HG03565 (cell line): ENCODE data around the gene PRKX.
"Not testable (repeated sequence)": the region's sequence is repeated elsewhere in the genome, so short reads cannot be mapped to it uniquely, and the experiment has no call there.

Experiments
- ATAC-seq: cut with Tn5 transposase; IDR thresholded peaks from one replicate; pipeline ENCODE4 v1.9.1; 2021; ENCODE audit warnings: mild to moderate bottlenecking, moderate library complexity; ENCODE audit not compliant: unreplicated experiment

Gene PRKX

GRCh38 chrX:3663576-3664250 lies 49.7 kb downstream of the PRKX start:
- ATAC-seq, result not testable (repeated sequence)

- ATAC-seq, result no peak
These were observed 53.7 kb downstream of the PRKX start for GRCh38 chrX:3659761-3660160.

GRCh38 chrX:3655181-3655580 lies 58.3 kb downstream of the PRKX start:
- no peak for ATAC-seq

GRCh38 chrX:3653111-3653510 lies 60.3 kb downstream of the PRKX start:
- ATAC-seq, result no peak

GRCh38 chrX:3651277-3651676 lies 62.2 kb downstream of the PRKX start:
- no peak for ATAC-seq

GRCh38 chrX:3648084-3648483 lies 65.4 kb downstream of the PRKX start:
- no peak for ATAC-seq

- not testable (repeated sequence) for ATAC-seq
These were observed 73.4 kb downstream of the PRKX start for GRCh38 chrX:3639858-3640631.

GRCh38 chrX:3639236-3639635 lies 74.2 kb downstream of the PRKX start:
- no peak for ATAC-seq

- peak; percentile 56 for ATAC-seq
These were observed 75.1 kb downstream of the PRKX start for GRCh38 chrX:3638280-3638873.

- ATAC-seq, result no peak
These were observed 76.6 kb downstream of the PRKX start for GRCh38 chrX:3636803-3637202.

GRCh38 chrX:3631196-3631595 lies 82.3 kb downstream of the PRKX start:
- ATAC-seq, result no peak

GRCh38 chrX:3627594-3627993 lies 85.9 kb downstream of the PRKX start:
- no peak for ATAC-seq

GRCh38 chrX:3621414-3621813 lies 92.0 kb downstream of the PRKX start:
- ATAC-seq, result no peak

- not testable (repeated sequence) for ATAC-seq
These were observed 101.7 kb downstream of the PRKX start for GRCh38 chrX:3611744-3612143.

- no peak for ATAC-seq
These were observed 103.6 kb downstream of the PRKX start for GRCh38 chrX:3609810-3610209.

- no peak for ATAC-seq
These were observed 110.3 kb downstream of the PRKX start for GRCh38 chrX:3603026-3603661.

GRCh38 chrX:3599802-3600430 lies 113.5 kb downstream of the PRKX start:
- no peak for ATAC-seq

- no peak for ATAC-seq
These were observed 114.7 kb downstream of the PRKX start for GRCh38 chrX:3598709-3599108.

GRCh38 chrX:3598046-3598605 lies 115.3 kb downstream of the PRKX start:
- no peak for ATAC-seq

GRCh38 chrX:3592184-3592583 lies 121.3 kb downstream of the PRKX start:
- no peak for ATAC-seq

GRCh38 chrX:3589474-3589873 lies 124.0 kb downstream of the PRKX start:
- no peak for ATAC-seq
